Suprapubic skin (tissue), 3 donors: Measurements from ENCODE around the gene SOST.

Experiments
- CTCF ChIP-seq, 2 donors: fragments of 200-600 bp in 1 of 2; fragments of 450-650 bp in 1 of 2; sonication (generic) in 1 of 2; IDR thresholded peaks; one replicate each; pipeline ENCODE4 v1.5.1; 2016 to 2019; ENCODE audit warnings: antibody characterized with exemption in 2 of 2, mild to moderate bottlenecking in 1 of 2, moderate library complexity in 1 of 2
- EP300 ChIP-seq: sonication (generic); formaldehyde crosslinking; IDR thresholded peaks from one replicate; pipeline ENCODE4 v1.6.1; 2017; ENCODE audit warnings: antibody characterized with exemption

GRCh38 chr17:43750153-43750552 lies 8.4 kb downstream of the SOST start:
- TF ChIP-seq CTCF (IDR thresholded peaks at IDR 0.05): no peak
- TF ChIP-seq EP300: no peak
